HepG2 (cell line): ENCODE measurements around the gene ARSH.

Experiments
- TF ChIP-seq, protein P1 (sequence below): sonication (generic); formaldehyde crosslinking; IDR thresholded peaks from 2 replicates; pipeline ENCODE4 v1.4.0; 2020; ENCODE audit warnings: mild to moderate bottlenecking, missing genetic modification reagents
- TF ChIP-seq, protein P2 (sequence below): sonication (generic); formaldehyde crosslinking; IDR thresholded peaks from 2 replicates; pipeline ENCODE4 v1.4.0; 2020; ENCODE audit warnings: mild to moderate bottlenecking, missing genetic modification reagents

DNA sequence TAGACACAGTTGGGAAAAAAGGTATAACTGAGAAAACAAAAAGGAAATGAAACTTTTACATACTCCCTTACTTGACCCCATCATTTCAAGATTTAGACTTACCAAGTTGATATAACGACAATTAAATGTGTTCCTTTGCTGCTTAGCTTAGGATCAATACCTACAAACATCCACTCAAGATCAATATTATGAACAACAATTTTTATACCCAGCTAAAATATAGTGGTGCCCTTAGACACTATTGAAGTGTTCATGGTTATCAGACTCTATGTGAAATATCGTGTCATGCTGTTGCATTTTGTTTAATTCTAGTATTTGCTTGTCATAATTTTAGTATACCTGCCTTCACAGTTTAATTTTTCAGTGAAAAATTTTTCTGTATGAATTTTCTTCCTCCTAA, 4.2 kb downstream of the ARSH start:
- TF ChIP-seq, protein P1, sequence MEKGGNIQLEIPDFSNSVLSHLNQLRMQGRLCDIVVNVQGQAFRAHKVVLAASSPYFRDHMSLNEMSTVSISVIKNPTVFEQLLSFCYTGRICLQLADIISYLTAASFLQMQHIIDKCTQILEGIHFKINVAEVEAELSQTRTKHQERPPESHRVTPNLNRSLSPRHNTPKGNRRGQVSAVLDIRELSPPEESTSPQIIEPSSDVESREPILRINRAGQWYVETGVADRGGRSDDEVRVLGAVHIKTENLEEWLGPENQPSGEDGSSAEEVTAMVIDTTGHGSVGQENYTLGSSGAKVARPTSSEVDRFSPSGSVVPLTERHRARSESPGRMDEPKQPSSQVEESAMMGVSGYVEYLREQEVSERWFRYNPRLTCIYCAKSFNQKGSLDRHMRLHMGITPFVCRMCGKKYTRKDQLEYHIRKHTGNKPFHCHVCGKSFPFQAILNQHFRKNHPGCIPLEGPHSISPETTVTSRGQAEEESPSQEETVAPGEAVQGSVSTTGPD (CRISPR knock-in tag), result no peak
- TF ChIP-seq, protein P2, sequence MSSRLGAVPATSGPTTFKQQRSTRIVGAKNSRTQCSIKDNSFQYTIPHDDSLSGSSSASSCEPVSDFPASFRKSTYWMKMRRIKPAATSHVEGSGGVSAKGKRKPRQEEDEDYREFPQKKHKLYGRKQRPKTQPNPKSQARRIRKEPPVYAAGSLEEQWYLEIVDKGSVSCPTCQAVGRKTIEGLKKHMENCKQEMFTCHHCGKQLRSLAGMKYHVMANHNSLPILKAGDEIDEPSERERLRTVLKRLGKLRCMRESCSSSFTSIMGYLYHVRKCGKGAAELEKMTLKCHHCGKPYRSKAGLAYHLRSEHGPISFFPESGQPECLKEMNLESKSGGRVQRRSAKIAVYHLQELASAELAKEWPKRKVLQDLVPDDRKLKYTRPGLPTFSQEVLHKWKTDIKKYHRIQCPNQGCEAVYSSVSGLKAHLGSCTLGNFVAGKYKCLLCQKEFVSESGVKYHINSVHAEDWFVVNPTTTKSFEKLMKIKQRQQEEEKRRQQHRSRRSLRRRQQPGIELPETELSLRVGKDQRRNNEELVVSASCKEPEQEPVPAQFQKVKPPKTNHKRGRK (CRISPR knock-in tag), result no peak
